Smooth muscle cell of the brain vasculature (primary cell): ENCODE measurements around the gene DYDC1.
"Not testable (repeated sequence)": the region's sequence is repeated elsewhere in the genome, so short reads cannot be mapped to it uniquely, and the experiment has no call there.

ENCODE experiments used
- DNase-seq: peaks from one replicate; pipeline ENCODE4 v3.0.0-alpha.2; 2012; ENCODE audit warnings: low read depth, low spot score

The DYDC1 gene

DNA sequence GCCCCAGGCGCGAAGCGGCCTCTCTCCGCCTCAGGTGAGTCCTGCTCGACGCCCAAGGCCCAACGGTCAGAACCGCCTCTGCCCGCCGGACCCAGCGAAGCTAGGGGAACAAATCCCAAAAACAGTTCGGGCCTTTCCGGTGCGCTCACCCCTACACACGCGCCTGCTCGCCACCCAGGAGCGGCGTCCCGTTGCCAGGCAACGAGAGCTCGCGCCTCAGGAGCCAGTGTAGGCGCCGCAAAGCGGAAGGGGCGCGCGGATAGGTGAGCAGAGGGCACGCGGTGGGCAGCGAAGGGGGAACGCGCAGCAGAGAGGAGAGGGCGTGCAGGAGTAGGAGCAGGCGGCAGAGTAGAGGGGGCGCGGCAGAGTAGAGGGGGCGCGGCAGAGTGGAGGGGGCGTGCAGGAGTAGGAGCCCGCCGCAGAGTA is at the start of gene DYDC1, which contains the start of gene DYDC2:
TSS of gene DYDC1 (minus strand) at position 193 of the 426 bp plus-strand sequence. CDS start 4,154 bp downstream, outside the sequence.
TSS of gene DYDC2 (plus strand) at position 219 of the 426 bp plus-strand sequence. CDS start 5,663 bp downstream, outside the sequence.
- DNase-seq: no peak

DNA sequence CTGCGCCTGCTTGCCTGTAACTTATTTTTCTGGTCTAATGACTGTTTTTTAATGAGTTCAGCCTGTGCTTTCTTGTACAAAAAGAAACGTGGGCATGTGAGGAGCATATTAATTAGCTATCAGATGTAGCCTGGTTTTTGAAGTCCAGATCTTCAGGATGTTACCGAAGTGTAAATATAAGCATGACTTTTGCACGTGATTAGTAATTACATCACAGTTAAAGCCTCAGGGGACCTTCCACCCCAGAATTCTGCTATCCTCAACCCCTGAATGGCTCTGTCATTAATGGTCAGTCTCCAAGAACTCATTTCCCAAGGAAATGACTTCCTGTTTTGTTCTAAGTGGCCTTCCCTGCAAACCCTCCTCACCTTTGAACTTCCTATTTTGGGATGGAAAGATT is 49.6 kb upstream of the DYDC1 start:
- no peak for DNase-seq

DNA sequence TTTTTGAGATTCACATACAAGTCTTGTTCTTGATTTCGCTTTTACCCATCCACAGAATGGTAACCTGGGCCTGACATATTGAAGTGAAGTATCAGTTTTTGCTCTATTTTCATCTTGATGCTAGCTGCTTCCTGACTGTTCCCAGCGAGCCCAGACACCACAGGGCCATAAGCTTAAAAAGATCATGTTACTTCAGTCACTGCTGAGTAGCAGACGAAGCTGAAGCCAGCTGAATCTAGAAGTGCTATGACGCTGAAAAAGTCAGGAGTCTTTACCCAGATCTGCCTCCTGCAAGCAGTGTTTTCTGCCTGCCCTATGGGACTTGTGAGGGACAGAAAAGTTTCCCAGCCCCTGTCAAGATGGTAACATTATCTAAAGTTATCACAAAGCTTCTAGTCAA is 49.1 kb upstream of the DYDC1 start:
- DNase-seq: no peak

DNA sequence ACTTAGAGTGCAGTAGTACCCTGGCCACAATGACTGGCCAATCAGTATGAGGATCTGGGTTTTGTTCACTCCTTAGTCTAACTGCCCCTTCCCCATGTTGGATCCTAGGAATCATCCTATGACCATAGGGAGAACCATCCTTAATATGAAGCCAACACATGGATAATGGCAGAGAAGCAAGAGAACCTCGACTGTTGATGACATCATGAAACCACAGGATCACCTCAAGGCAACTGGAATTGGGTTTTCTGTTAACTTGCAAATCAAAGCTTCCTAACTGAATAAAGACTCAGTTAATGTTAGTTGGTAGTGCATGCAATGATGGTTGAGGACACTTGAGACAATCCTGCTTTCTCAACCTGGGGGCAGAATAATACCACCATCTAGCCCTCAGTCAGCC is 48.5 kb upstream of the DYDC1 start:
- no peak for DNase-seq

DNA sequence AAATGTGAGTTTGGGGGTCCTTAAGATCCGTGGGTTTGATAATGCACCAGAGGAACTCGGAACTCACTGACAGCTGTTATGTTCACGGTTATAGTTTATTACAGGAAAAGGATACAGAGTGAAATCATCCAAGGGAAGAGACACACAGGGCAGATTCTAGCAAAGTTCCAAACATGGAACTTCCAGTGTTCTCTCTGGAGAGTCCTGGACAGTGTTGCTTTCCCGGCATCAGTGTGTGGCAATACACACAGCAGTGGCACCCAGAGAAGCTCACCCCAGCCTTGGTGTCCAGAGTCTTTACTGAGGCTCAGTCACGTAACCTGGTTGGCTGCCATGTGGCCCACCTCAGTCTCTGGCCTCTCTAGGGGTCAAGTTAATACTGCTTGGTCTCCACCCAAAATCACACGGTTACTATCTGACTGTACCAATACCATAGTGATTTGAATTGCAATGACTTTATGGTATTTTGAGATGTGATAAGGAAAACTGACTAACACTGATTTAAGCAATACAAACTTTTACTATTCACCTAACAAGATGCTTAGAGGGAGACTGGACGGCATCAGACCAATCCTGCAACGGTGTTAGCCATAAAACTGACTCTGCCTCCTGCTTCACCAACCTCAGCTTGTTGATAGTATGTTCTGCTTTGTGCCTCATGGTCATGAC is 43.7 kb upstream of the DYDC1 start:
- DNase-seq: no peak

DNA sequence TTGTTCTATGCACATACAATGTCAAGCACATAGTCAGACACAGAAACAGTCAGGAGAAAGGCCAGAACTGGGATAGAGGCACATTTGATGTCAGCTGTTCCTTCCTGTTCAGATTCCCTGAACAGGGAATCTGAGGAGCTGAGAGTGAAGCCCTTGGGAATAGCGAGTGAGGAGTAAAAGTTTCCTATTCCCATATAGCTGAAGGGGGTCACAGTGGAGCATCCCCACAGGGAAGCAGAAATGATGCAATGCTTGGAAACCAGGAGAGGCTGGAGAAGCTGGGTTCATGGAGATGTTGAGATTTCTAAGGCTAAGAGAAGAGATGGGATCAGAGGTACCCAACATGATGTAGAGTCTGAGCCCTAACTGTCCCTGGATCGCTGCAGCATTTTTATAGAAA is 40.5 kb upstream of the DYDC1 start:
- DNase-seq: no peak

DNA sequence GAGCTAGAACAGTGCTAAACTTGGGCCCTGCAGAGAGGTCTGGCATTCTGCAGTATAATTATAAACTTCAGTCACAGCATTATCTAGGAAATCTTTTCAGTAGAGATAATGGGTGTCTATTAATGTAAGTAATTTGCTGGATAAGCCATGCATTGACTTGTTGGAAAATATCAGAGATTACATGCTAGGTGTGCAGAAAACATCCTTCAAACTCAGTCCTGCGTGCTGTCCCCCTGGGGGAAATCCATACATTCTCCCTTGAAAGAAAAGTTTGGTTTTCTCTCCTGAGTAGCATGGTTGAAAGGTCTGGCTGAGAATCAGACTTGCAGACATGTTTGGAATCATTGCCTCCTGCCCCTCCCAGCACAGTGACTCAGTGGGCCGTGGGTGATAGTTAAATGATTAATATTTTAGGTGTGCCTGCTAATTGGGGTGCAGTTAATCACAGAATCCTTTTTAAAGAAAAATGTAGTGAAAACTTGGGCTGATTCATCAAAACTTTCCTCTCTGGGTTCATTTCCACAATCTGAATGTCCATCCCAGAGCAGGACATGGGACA is 37.9 kb upstream of the DYDC1 start:
- DNase-seq: no peak

DNA sequence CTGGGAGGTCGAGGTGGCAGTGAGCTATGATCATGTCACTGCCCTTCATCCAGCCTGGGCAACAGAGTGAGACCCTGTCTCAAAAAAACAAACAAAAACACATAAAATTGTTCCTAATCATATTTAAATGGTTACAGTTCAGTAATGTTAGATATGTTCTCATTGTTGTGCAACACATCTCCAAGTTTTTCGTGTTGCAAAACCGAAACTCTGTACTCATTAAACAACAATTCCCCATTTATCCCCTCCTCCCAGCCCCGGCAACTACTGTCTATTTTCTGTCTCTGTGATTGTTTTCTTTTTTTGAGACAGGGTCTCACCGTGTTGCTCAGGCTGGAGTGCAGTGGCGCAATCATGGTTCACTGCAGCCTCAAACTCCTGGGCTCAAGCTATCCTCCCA is 35.7 kb upstream of the DYDC1 start:
- DNase-seq: no peak

DNA sequence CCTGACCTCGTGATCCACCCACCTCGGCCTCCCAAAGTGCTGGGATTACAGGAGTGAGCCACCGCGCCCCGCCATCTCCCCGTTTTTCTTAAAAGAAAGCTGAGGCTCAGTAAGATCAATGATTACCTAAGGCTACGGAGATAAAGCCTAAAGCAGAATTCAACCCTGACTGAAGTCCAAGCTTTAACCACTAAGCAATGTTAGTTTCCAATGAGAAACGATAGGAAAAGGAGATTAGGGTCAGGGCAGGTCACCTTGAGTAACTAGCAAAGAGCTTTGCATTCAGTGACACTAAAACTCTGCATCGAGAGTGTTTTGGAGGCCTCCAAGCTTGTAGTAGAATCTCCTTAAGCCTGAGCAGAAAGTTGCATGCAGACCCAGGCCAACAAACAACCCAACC is 34.2 kb upstream of the DYDC1 start:
- DNase-seq: no peak

DNA sequence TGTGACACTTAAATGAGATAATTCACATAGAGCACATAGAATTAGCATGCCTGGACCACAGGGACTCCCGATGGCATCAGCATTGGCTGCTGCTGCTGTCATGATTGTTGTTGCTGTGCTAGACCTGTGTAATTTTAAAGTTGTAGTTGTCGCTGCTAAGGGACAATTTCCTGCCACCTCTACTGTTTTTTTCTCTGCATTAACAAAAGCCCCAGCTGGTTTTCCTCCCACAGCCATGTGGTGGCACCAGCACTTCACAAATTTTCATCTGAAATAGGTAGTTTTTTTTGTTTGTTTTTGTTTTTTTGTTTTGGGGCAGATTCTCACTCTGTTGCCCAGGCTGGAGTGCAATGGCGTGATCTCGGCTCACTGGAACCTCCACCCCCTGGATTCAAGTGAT is 26.4 kb upstream of the DYDC1 start:
- DNase-seq: no peak

DNA sequence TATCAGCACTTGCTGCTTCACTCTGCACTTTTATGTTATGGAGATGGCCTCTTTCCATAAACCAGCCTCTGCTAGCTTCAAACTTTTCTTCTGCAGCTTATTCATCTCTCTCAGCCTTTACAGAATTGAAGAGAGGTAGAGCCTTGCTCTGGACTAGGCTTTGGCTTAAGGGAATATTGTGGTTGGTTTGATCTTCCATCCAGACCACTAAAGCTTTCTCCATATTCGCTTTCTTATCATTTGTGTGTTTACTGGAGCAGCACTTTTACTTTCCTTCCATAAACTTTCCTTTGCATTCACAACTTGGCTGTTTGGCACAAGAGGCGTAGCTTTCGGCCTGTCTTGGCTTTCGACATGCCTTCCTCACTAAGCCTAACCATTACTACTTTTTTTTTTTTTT is 23.6 kb upstream of the DYDC1 start:
- DNase-seq: no peak

DNA sequence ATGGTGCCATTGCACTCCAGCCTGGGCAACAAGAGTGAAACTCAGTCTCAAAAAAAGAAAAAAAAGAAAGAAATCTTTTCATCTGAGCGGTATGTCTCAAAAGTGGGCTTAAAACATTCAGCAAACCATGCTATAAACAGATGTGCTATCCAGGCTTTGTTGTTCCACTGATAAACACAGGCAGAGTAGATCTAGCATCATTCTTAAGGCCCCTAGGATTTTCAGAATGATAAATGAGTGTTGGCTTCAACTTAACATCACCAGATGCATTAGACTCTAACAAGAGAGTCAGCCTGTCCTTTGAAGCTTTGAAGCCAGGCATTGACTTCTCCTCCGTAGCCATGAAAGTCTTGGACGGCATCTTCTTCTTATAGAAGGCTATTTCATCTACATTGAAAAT is 23.1 kb upstream of the DYDC1 start:
- DNase-seq: no peak

DNA sequence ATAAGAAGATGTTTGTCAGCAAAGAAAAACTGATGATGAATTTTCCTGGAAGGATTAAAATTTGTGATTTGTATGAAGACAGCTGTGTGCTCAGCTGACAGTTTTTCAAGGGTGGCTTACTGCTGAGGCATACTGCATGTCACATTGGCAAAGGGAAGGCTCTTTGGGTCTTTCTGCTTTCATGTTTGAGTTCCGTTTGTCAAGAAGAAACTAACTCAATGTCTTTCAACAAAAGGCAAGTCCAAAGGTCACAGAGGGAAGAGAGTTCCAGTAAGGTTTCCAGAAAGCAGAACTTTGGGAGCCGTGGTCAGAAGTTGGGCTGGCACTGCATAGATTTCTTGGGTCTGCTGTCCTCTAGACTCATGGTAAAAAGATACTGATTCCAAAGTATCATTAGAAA is 16.9 kb upstream of the DYDC1 start:
- no peak for DNase-seq

DNA sequence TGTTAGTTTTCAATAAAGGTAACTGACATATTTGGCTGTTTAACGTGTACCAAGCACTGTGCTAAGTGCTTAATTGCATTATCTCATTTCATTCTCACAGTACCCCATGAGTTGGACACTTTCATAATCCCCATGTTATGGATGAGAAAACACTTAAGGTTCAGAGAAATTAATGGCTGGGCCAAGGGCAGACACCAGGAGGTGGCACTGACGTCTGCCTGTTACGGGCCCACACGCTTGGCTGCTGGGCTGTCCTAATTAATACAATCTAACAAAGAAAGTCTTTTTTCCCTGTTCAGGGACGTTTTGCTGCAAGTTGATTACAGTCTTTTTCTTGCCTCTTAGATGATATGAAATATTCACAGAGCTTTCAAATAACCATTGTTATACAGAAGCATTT is 16.1 kb upstream of the DYDC1 start:
- no peak for DNase-seq

DNA sequence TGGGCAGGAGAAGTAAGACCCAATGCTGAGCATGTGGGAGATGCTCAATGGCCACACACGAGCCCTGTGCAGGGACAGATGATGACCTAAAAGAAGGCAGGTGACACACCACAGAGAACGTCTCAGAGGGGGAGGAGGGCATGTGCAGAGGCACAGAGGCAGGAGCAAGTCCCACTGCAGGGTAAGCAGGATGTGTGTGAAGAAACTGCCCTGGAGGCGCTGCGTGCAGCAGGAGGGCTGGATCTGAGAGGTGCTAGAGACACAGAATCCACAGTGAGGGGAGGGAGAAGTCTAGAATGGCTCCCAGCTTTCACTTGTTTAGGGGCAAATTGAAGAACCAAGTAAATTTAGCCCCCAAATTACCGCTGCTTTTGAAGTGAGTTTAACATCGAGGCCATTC is 14.9 kb upstream of the DYDC1 start:
- no peak for DNase-seq

DNA sequence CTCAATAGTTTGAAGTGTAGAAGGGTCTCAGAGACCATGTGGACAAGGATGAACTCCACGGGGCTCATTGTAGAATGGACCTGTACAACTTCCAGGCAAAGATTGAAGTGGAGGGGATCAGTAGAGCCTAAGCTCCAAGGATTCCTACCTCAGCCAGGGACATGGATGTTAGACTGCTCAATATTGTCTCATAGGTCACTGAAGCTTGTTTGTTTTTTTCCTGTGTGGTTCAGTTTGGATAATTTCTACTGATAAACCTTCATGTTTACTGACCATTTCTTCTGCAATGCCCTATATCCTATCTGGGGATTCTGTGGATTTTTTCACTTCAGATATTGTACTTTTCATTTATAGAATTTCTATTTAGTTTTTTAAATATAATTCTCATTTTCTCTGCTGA is 9.0 kb upstream of the DYDC1 start:
- no peak for DNase-seq

DNA sequence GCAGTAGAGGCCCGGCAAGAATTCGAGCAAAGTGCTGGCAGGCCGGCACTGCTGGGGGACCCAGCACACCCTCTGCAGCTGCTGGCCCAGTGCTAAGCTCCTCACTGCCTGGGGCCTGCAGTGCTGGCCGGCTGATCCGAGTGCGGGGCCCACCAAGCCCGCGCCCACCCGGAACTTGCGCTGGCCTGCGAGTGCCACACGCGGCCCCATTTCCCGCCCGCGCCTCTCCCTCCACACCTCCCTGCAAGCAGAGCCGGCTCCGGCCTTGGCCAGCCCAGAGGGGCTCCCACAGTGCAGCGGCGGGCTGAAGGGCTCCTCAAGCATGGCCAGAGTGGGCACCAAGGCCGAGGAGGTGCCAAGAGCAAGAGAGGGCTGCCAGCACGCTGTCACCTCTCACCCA is 3.1 kb upstream of the DYDC1 start:
- DNase-seq: no peak

DNA sequence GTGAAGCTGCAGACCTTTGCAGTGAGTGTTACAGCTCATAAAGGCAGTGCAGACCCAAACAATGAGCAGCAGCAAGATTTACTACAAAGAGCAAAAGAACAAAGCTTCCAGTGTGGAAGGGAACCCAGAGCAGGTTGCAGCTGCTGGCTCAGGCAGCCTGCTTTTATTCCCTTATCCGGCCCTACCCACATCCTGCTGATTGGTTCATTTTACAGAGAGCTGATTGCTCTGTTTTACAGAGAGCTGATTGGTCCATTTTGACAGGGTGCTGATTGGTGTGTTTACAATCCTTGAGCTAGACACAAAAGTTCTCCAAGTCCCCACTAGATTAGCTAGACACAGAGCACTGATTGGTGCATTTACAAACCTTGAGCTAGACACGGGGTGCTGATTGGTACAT is 2.4 kb upstream of the DYDC1 start:
- not testable (repeated sequence) for DNase-seq

DNA sequence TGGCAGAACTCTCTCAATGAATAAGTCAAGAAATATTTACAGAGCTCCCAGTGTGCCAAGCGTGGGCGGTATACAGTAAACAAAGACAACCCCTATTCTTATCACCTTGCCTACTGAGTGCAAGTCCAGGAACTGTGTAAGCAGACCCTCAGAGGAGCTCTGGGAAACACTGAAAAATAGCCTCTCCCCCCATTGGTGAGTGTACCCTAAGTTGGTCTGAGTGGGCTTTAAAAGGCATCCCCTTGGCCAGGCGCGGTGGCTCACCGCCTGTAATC is 1.2 kb upstream of the DYDC1 start:
- DNase-seq: no peak

DNA sequence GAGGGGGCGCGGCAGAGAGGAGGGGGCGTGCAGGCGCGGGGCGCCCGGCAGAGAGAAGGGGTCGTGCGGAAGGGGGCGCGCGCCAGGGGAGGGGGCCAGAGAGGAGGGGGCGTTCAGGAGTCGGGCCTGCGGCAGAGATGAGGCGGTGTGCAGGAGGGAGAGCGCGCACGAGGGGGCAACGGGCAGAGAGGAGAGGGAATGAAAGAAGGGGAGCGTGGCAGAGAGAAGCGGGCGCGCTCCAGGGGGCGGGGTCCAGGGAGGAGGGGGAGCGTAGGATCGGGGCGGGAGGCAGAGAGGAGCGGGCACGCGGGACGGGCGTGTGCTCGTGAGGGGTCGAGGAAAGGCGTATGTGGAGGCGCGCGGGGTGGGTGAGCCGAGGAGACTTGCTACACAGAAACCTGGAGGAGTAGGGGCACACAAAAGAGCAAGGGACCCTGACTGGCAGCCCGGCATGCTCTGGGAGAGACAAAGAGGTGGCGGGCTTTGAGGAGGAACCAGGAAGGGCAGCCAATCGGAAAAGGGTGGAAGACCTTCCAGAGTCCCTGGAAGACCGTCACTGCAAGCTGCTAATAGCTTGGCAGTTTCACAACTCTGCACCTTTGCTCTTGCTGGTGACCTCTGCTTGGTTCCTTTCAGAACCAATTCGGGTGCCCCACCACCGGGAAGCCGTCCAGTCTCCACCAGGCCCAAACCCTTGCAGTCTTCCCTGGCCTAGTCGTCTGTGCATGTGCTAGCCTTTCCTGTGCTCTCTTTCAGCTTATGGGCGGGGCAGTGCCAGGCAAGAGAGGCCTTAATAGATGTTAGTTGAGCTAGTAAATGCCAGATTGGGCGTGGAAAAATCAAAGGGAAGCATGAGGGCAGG is 665 bp upstream of the DYDC1 start:
- no peak for DNase-seq

DNA sequence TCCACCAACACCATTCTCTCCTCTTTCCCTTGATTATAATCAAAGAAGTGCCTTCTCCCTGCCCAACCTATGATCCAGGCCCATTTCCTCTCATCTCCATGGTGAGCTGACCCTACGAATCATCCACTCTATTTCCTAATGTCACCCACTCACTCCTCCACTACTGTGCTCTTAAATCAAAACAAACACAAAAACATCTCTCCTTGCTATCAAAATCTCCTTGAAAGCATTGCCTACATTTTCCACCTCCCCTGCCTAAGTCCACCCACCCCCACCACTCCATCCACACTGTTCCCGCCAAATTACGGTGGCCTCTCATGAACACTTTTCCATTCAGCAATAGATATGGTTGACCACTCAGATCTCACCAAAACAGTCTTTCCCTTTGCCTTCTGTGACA is 5.3 kb downstream of the DYDC1 start:
- DNase-seq: no peak

DNA sequence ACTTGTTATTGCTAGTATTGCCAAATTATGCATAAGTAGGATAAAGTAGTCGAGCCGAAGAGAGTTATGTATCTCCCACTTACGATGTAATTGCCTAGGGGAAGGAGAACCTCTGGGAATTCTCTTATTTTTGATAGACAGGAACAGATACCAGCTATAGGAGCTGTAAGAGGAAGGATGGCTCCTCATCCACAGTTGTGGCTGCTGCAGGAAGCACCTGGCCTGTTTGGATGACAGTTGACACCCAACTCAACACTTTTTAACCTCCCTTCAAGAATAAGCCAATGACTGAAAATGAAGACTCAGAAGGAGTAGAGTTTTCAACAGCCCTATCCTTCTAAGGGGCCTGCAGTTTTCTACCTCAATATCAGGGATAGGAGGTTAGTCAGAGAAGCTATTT is 6.3 kb downstream of the DYDC1 start:
- no peak for DNase-seq

DNA sequence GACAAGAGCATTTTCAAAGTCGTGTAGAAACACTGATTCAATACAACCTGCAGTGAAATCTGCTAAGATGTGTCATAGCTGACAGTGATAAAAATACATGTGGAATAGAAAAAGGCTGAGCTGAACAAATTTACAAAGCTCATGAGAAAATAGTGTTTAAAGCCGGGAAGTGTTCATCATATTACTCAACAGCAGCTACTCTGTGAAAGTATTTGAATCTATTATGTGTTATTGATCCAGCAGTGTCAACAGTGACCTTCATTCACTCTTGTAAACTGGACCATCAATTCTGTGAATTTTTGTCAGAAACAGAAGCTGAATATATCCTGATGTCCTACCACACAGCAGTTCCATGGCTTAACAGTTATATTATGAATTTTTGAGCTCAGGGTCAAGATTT is 11.6 kb downstream of the DYDC1 start:
- no peak for DNase-seq
